Stimulated activated CD8-positive, alpha-beta memory T cell treated with anti-CD3 and anti-CD28 coated beads, Interleukin-15, amount 100 ng/mL, for 48 hours (primary cell): ENCODE measurements around the gene SNX5.

Experiments used
- DNase-seq, 2 donors: peaks; one replicate each; pipeline ENCODE4 v3.0.0-alpha.2; 2020; ENCODE audit warnings: low read depth in 2 of 2

Gene SNX5

DNA sequence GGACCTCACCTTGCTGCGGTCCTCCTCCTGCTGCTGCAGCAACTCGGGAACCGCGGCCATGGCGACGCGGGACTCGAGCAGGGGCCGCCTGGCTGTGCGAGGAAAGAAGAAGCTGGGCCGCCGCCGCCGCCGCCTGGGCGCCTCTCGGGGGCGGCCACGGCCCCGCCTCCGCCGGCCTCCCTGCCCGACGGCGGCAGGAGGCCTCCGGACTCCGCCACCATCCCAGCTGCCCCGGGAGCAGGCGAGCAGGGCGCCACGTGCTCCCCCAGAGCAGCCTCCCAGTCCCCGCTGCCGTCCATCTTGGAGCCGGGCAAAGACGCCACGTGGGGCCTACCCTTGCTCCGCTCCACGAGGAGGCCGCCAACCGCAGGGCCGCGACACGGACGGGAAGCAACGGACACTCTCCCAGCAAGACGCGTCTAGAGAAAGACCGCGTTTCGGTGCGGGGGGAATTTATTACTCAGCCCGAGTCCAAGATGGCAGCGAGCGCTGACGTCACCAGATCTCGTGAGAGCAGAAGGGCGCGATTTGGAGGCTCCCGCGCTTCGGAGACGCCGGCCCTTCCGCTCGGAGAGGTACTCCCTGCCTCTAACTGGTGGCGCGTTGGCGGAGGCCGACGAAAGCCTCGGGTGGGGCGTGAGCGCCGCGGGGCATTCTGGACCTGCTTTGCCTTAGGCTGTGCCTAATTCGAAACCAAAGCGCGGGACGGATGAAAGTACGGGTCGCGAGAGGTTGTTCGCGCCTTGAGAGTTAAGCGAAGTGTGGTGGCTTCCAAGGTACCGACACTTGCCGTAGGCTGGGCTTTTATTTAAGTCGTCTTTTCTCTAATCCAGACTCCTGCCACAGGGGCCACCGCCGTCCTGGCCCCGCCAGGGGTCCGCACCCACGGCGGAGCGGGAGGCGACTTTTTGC lies at the start of gene SNX5, which contains the start of gene MGME1:
Gene SNX5, minus strand, starts transcription at position 429 of the 912 bp plus-strand sequence. Its CDS starts 369 bp downstream, at position 60.
Gene MGME1, plus strand, starts transcription at position 653 of the 912 bp plus-strand sequence. CDS start 842 bp downstream, outside the sequence.
- DNase-seq, result peak; percentile 99

DNA sequence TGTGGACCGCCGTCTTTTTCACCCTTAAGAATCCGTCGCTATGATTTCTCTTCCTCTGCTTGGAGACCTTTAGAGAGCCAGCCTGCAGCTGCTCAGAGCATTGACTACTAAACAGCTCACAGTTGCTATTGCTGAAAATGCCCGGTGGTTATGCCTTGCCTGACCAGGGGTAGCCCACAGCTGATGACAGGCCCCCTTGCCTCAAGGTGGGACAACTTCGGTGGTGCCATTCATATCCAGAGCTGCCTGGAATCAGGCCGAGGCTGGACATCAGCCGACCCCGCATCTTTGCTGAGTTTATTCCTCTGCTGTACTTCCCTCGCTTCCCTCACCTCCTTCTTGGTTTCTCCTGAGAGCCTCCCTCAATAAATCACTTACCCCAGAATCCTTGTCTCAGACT lies 49.5 kb upstream of the SNX5 start:
- DNase-seq, result no peak

DNA sequence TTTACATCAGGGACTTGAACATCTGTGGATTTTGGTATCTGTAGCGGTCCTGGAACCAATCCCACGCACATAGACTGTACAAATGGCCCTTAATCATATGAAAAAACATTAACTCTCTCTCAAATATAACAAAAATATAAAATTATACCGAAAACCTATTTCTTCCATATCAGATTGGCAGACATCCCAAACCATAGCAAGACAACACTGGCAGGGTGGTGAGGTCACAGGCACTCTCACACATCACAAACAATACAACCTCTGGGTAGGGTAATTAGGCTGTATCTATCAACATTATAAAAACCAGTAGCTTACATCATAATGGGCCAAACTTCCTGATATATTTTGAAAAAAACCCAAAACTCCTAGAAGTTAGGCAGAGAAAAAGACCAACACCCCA lies 48.2 kb upstream of the SNX5 start:
- no peak for DNase-seq

DNA sequence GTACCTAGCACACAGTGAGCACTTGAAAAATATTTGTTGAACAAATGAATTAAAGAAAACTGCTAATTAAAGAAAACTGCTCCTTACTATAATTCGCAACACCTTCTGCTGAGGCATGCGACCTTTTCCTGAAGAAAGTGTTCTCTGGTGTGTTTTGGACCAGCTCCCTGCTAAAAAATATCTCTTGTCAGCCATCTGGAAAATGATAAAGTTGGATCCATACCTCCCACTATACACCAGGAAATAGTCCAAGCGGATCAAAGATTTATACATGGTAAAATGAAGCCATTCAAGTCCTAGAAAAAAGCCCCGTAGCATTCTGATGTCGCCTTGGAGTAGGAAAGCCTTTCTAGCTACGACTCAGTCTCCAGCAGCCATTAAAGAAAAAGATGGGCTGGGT lies 45.8 kb upstream of the SNX5 start:
- no peak for DNase-seq

DNA sequence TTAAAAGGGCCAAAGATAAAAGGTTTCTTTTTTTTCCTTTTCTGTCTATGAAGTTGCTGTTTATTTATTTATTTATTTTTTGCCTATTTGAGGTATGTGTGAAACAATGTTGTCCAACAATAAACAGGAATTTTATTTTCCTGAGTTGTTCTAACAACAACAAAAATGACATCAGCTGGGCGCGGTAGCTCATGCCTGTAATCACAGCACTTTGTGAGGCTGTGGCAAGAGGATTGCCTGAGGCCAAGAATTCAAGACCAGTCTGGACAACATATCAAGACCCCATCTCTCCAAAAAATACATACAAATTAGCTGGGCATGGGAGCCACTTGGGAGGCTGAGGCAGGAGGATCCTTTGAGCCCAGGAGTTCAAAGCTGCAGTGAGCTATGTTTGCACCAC lies 44.3 kb upstream of the SNX5 start:
- DNase-seq, result no peak

DNA sequence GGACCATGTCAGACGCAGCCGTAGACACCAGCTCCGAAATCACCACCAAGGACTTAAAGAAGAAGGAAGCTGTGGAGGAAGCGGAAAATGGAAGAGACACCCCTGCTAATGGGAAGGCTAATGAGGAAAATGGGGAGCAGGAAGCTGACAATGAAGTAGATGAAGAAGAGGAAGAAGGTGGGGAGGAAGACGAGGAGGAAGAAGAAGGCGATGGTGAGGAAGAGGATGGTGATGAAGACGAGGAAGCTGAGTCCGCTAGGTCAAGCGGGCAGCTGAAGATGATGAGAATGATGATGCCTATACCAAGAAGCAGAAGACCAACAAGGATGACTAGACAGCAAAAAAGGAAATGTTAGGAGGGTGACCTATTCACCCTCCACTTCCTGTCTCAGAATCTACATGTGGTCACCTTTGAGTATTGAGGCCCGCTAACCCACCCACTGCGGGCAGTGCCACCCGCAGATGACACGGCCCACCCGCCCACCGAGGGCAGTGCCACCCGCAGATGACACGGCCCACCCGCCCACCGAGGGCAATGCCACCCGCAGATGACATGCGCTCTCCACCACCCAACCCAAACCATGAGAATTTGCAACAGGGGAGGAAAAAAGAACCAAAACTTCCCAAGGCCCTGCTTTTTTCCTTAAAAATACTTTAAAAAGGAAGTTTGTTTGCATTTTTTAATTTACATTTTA lies 43.5 kb upstream of the SNX5 start:
- DNase-seq, result no peak

DNA sequence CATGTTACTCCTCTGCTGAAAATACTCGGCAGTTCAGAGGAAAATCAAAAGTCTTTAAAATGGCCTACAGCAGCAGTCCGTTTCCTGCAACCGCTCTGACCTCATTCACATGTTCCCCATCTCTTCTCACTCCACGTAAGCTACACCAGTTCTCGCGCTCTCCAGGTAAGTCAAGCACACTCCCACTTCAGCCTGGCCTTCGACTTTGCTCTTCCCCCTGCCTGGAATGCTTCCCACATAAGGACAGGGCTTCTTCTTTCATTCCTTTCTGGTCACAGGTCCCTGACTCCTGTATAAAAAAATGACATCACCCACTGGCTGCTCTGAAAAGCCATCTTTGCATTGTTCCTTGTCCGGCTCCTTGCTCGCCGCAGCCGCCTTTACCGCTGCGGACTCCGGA lies 42.9 kb upstream of the SNX5 start:
- DNase-seq, result no peak

DNA sequence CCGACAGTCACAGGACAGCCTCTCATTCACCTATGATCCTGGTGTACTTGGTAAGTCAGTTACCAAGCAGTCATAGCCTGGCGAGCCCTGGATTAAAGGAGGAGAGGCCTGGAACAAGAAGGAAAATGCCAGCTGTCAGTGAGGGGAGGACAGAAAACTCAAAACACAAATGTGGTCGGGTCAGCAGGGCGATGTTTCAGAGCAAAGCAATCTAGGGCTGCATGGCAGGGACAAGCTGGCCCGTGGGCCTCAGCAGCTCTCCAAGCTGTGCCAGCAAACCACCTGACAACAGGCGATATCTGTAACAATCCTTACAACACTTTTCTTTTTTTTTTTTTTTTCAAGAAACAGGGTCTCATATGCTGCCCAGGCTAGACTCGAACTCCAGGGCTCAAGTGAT lies 40.5 kb upstream of the SNX5 start:
- no peak for DNase-seq

DNA sequence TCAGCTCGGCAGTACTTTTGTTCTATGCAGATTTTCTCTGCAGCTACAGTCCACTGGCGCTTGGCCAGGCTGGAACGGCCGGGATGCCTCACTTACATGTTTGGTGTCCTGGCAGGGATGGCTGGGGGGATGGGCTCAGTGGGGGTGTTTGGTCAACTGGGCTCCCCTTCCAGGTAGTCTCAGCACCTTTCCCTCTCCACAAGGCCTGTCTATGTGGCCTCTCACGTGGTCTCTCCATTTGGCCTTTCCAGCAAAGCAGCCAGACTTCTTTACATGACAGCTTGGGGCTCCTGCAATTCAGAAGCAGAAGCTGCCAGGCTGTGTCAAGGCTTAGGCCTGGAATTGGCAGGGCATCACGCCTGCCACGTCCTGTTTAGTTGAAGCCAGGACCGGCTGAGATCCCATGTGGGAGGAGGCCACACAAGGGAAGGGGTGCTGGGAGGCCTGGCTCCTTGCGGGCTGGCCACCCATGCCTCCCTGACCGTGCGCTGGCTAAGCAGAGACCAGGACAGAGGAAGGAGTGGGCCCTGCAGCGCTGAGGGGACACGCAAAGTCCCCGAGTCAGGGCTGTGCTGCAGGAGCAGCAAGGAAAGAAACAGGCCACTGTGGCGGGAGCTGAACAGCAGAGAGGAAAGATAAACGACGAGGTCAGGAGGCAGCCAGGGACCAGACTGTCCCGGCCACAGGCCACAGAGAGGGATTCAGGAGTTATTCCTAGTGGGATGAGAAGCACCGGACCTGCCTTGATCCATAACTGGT lies 39.1 kb upstream of the SNX5 start:
- DNase-seq, result no peak

DNA sequence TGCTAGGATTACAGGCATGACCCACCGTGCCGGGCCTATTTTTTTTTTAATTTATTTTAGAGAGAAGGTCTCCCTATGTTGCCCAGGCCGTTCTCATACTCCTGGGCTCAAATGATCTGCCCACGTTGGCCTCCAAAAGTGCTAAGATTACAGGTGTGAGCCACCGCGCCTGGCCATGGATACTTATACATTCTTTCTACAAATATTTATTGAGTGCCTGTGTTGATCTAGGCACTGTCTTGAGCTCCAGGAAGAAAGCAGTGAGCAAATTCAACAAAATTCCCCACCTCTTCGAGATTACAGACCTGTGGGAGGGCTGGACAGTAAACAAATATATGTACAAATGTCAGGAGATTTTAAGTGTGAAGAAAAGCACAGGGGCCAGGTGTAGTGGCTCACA lies 38.1 kb upstream of the SNX5 start:
- no peak for DNase-seq

DNA sequence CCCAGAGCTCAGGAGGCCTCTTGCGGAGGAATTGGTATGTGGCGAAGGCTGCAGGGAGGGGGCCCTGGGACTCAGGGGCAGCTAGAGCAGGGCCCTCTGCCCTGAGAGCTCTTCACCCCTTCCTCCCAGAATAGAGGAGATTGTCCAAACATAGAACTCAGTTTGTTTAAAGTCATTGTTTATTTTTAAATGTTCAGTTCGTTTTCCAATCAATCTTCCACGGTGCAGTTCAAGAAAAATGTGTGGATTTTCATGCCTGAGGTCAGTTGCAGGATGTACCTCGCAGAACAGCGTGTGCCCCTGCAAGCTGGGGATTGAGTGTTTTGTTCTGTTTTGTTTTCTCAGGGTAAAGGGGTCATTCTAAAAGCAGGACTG lies 37.4 kb upstream of the SNX5 start:
- DNase-seq, result no peak

DNA sequence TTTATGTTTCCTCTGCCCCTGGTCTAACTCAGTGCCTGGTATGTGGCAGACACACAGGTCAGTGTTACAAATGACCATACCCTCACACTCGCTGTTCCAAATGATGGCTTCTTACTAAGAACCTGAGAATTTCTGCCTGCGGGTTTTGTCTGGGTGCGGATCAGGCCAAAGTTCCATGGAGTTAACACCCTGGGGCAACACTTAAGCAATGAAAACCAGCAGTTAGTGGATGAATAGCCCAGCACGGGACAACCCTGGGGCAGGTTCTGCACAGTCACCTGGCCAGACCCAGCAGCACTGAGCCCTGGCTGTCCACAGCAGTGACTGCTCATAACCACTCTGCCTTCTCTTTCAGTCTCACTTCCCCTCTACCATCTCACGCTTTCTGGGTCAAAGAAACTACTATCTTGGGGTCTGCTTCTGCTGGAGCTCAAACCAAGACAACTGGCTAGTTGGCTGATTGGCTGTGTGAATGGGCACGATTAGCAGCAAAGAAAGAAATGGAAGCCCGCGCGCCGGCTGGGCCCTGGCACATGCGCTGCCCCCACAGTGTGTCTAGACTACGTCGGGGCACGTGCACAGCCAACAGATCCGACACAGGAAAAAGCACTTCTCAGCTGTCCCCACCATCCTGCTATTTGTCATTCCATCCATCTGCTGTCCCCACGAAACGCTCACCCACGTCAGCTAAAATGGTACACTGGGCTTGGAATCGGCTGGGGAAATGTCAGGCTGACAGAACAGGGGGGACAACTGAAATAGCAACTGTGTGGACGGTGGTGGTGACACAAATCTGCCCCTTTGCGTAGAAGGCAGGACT lies 36.8 kb upstream of the SNX5 start:
- no peak for DNase-seq

DNA sequence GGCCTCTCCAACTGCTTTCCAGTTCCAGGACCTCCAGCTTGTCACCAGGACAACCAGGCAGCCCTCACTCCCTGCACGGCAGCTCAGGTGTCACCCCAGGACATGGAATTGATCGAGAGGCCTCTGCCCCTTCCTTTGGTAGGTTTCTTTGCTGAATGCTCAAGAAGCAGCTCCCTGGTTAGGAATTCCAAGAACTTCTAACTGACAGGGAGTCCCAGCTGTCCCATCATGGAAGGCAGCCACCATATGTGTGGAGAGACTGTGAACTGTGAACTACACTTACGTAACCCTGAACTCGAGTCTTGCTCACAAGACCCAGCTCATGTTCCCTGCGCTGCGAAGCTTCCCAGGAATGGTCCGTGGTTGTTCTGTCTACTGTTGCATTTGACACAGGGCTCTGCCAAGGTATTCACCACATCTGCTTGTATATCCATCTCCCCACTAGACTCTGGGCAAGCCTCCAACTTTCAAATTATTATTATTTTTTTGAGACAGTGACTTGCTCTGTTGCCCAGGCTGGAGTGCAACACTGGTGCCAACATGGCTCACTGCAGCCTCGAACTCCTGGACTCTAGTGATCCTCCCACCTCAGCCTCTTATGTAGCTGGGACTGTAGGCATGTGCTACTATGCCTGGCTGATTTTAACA lies 35.9 kb upstream of the SNX5 start:
- no peak for DNase-seq

DNA sequence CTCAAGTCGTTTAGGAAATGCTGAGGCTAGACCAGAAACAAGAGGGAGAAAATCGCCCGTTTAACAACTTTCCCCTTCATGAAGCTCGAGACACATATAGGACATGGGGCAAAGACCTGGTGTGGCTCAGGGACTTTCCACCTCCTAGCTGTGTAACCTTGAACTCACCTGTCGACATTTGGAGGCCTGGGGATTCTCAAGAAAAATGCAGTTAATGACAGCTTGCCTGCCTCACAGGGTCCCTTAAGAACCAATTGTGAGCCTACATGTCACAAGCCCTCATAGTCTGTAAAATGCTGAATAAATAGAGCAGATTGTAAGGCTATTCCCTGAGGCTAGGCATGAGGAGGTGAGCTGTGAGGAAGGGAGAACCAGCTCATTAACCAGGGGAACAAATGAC lies 35.3 kb upstream of the SNX5 start:
- no peak for DNase-seq

DNA sequence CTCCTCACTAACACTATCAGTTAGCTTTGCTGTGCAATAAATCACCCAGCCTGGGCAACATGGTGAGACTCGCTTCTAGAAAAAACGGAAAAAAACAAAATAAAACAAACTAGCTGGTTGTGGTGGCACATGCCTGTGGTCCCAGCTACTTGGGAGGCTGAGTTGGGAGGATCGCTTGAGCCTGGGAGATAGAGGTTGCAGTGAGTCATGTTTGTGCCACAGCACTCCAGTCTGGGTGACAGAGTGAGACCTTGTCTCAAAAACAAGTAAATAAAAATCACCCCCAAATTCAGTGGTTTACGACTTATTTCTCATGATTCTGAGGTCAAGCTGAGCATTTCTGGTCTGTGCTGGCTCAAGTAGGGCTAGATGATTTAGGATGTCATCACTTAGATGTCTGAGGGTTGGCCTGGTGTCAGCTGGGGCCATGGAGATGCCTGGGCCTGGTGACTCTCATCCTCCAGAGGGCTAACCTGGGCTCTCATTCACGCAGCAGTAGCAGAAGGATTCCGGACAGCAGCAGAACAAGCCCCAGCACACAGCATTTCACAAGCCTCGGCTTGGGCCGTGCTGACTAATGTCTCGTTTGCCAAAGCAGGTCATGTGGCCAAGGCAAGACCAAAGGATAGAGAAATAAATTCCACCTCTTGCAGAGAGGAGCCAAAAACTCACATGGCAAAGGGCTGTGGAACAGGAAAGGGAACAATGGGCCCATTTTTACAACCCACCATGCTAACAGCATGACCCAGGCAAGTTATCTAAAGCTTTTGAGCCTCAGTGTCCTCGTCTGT lies 32.7 kb upstream of the SNX5 start:
- DNase-seq, result no peak

DNA sequence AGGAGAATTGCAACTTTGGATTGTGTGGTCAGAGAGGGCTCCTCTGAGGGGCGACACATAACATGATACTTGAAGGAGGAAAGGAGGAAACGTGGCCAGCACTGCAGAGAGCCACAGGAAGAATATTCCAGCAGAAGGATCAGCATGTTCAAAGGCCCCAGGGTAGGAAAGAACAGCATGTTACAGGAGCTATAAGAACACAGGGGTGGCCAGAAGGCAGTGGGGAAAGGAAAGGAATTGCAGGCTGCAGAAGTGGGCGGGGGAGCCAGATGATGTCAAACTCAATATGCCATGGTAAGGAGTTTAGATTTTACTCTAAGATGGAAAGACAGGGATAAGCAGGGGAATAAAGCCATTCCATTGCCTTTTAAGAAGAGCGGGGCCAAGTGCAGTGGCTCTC lies 31.0 kb upstream of the SNX5 start:
- no peak for DNase-seq

DNA sequence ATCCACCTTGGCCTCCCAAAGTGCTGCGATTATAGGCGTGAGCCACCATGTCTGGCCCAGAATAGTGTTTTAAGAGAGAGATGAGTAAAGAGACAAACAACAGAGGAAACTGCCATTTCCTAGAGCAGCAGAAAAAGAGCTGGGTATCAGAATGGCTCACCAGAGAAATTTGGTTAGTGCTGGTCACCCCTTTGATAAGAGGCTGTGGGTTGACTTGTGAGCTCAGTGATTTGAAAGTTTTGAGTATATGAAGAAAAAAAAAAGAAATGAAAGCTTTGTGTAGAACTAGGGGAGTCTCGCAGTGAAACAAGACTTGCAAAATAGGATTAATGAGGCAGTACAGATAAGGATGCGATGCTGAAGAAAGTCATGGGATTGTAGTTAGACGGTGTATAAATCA lies 29.9 kb upstream of the SNX5 start:
- DNase-seq, result no peak

DNA sequence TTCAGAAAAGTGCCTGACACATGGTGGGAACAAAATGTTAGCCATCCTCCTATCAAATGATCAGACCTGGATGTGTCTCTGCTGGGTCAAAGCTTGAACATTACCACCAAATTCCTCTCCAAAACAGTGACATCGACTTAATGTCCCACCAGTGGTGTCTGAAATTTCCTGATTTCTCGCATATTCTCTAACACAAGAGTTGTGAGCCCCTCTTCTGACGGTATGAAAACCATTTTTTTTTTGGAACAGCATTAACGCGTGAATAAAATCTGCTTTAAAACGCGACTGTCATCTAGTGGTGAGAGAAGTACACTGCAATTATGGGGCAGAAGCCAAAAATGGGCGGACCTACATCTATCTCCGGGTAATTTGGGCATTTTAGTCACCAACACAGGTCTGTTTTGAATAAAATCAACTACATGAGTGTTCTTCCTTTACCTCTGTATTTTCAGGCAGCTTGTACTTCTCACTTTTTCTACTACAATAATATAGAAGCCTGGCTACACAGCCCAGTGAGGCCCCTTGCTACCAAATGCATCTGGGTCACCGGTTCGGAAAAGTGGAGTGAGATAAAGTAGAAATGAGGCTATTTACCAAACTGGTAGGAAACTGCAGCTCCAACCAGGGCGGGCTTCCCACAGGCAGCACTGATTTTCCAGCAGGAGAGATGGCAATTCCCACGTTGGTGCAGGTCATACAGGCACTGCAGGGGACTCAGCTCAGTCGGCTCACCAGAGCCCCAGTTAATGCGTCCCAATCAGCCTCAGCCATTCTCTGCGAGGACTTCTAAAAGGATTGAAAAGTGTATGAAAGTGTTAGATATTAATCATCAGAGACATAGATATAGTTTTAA lies 27.6 kb upstream of the SNX5 start:
- peak; percentile 2 to 19 for DNase-seq

DNA sequence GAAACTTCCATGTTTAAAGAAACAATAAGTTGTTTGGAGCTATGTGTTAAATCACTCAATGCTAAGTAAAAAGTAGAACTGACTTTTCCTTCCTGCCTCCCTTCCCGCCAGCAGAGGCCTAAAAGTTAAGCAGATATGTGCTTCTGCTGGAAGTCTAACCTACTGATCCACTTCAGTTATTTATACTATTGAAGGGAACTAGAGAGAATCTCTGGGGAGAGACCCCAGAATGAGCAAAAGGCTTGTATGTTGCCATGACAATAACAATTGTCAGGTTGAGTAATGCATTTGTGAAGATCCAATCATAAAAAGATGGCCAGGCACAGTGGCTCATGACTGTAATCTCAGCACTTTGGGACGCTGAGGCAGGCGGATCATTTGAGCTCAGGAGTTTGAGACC lies 25.0 kb upstream of the SNX5 start:
- DNase-seq, result no peak
